GM21576 (cell line): ENCODE measurements around the gene PAX1.

Source experiments
- ATAC-seq: cut with Tn5 transposase; IDR thresholded peaks from one replicate; pipeline ENCODE4 v1.9.1; 2021; ENCODE audit warnings: mild to moderate bottlenecking, moderate library complexity; ENCODE audit not compliant: unreplicated experiment

Gene PAX1

GRCh38 chr20:21702553-21703470, 2.7 kb upstream of the PAX1 start:
- no peak for ATAC-seq

- ATAC-seq, result no peak
Measured at GRCh38 chr20:21703717-21704407, 1.6 kb upstream of the PAX1 start.

- no peak for ATAC-seq
Measured at GRCh38 chr20:21704408-21705385, 767 bp upstream of the PAX1 start.

- no peak for ATAC-seq
Measured at GRCh38 chr20:21706261-21707195, 1.1 kb downstream of the PAX1 start.

GRCh38 chr20:21707267-21707666, 1.8 kb downstream of the PAX1 start:
- no peak for ATAC-seq

DNA sequence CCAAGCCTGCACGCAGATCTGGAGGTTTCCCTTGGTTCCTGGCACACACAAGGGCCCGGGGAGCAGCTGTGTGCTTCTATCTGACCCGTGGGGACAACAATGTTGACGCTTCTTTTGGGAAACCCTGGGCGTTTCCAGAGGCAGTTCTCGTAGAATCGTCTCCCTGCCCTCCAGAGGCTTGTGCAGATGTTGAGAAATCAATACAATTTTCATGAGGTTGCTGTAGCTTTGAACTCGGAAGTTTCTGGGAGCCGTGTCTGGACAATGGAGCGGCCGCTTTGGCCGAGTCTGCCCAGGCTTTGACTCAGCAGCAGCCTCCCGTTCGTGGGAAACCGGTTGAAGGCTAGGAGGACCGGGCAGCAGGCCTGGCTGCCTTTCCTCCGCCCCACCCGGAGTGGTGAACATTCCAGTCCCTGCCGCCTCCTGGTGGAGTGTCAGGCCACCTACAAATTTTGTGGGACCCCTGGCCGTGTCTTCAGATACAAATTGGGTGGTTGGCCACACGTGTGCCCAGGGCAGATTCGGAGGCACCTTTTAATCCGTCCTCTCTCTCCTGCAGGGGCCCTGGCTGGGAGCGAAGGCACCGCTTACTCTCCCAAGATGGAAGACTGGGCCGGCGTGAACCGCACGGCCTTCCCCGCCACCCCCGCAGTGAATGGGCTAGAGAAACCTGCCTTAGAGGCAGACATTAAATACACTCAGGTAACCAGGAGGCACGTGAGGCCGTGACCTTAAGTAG, 2.7 kb downstream of the PAX1 start:
- no peak for ATAC-seq

DNA sequence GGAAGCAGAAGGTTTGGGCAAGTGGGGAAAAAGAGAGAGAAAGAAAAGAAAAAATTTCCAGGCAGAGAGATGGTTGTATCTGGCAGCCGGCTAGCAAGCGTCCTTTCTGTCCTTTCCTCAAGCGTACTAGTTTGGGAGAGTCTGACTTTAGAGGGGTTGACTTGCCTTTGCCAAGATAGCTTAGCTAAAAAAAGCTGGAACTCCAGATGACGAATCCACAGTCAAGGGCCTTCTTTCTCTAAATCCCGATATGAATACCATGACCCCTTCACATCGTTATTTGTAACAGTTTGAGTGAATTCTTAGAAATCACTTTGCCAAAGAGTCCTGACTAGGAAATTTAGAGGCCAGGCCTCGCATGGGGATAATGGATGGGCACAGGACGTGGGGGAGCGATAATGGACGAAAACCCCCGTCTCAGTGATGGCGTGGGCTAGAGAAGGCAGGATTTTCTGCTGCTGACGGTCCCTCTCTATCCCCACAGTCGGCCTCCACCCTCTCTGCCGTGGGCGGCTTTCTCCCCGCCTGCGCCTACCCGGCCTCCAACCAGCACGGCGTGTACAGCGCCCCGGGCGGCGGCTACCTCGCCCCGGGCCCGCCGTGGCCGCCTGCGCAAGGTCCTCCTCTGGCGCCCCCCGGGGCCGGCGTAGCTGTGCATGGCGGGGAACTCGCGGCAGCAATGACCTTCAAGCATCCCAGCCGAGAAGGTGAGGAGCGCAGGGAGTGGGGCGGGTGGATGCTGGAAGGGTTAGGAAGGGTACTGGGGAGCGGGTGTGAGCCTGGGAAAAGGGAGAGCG, 3.5 kb downstream of the PAX1 start:
- no peak for ATAC-seq

- no peak for ATAC-seq
Measured at GRCh38 chr20:21709535-21709904, 4.1 kb downstream of the PAX1 start.

GRCh38 chr20:21710341-21710740, 4.9 kb downstream of the PAX1 start:
- no peak for ATAC-seq

GRCh38 chr20:21710863-21711431, 5.5 kb downstream of the PAX1 start:
- ATAC-seq, result no peak

DNA sequence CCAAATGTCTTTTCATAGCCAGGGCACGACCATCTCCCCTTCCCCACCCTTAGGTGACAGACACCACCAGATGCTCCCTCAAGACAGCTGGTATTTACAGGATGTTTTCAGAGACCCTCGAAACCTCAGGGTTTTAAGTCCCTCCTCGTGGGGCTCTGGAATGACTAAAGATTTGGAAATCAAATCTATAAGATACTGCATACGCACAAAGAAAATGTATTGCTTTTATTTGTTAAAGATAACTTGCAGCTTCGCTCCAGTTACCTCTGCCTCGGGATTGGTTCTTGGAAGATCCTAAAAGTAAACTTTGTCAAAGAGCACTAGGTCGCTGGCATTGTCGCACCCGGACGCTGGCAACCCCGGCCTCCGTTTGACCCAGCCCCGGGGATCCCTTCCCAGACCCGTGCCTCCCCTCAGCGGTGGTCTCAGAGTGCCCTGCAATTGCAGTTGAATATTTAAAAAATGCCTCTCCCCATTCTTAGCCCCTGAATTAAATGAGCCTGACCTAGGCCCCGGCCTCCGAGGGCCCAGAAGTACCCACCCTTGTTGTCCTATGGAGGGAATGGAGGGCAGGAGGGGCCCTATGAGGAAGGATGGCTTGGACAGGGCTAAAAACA, 7.1 kb downstream of the PAX1 start:
- no peak for ATAC-seq

DNA sequence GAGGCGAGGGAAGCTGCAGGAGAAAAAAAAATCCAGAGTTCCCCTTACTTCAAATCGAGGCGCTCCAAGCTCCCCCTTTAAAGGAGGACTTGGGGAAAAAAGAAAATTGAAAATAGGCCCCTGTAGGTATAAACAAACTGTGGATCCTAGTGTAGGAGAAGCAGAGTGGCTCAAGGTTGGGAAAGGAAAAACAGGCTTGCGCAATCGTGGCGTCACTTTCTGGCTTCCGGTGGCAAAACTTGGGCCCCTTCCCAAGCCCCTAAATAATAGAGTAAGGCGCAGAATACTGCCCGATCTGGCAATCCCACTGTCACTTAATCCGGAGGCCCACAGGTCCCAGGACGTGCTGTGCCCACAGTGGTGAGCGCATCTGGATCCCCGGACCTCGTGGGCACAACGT, 8.0 kb downstream of the PAX1 start:
- ATAC-seq, result no peak

DNA sequence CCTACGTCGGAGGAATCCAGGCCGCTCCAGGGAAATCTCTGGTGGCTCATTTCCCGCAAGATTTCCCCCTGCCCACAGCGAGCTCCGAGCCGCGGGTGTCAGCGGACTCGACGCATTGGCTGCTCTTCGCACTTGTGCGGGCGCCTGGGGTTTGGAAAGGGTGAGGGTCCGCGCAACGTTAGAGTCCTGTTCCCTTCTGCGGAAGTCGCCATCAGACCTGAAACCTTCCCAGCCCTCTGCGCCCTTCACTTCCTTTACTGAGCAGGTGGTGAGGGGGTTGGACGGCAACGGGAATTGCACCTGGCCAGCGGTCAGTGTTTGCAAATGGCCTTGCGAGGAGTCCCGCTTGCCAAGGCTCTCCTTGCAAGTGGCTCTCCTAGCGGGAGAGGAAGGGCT, 8.4 kb downstream of the PAX1 start:
- no peak for ATAC-seq

GRCh38 chr20:21714297-21715192, 9.1 kb downstream of the PAX1 start:
- no peak for ATAC-seq

- no peak for ATAC-seq
Measured at GRCh38 chr20:21715193-21715881, 9.9 kb downstream of the PAX1 start.

DNA sequence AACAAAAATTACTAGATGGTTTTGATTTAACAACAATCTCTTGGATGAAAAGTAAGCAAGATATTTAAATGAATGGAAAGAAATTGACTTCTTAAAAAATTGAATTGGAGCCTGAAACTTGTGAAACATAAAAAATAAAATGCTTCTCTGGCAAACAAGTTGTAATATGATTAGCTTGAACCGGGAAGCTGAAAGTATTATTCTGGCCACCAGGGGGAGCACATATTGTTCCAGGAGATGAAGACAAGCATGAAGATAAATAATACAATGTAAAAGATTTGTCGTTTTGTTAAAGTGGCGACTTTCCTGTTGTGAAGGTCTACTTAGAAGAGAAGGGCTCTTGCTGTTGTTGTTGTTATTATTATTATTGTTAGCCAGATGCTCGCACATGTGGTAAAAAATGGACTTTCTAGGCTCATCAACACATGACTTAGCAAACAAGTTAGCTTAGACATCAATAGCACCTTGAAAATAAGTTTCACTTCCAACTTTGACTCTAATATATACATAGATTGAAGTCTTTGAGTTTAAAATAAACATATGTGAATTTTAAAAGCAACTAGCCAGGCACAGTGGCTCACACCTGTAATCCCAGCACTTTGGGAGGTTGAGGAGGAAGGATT, 14.2 kb downstream of the PAX1 start:
- no peak for ATAC-seq
